Measurements from ENCODE around the gene PALLD.

Gene PALLD

GRCh38 chr4:168537571-168537970 is 40.7 kb downstream of the PALLD start:
- DNase-seq, result no peak
- TF ChIP-seq CTCF (IDR thresholded peaks at IDR 0.05; ENCODE audit: low read depth, low read length), result no peak
- H3K27me3 ChIP-seq (ENCODE audit: insufficient read depth, low read depth, severe bottlenecking), result no peaks in the 10 kb centered on the region
- no peaks in the 10 kb centered on the region for H3K9me3 ChIP-seq (ENCODE audit: severe bottlenecking)
- H3K27ac ChIP-seq, result no peak overlapping the region
- H3K36me3 ChIP-seq, result no peaks in the 10 kb centered on the region
- H3K4me3 ChIP-seq (ENCODE audit: low read depth, low read length), result no peak overlapping the region

- Histone ChIP-seq H3K27ac (no peak overlapping the region), H3K36me3 (no peaks in the 10 kb centered on the region), H3K27me3 (ENCODE audit: insufficient read depth, low read depth, severe bottlenecking) (no peaks in the 10 kb centered on the region), H3K9me3 (ENCODE audit: severe bottlenecking) (no peaks in the 10 kb centered on the region), H3K4me3 (ENCODE audit: low read depth, low read length) (no peak overlapping the region)
- DNase-seq, result peak; percentile 49
- no peak for TF ChIP-seq CTCF (IDR thresholded peaks at IDR 0.05; ENCODE audit: low read depth, low read length)
Measured at GRCh38 chr4:168538632-168539031, 41.8 kb downstream of the PALLD start.

- Histone ChIP-seq H3K27ac (no peak overlapping the region), H3K9me3 (ENCODE audit: severe bottlenecking) (no peaks in the 10 kb centered on the region)
- DNase-seq, result peak; percentile 44
Measured at GRCh38 chr4:168540086-168540485, 43.2 kb downstream of the PALLD start.

GRCh38 chr4:168540503-168541265 is 43.8 kb downstream of the PALLD start:
- Histone ChIP-seq H3K4me3 (ENCODE audit: low read depth, low read length) (no peak overlapping the region), H3K9me3 (ENCODE audit: severe bottlenecking) (no peaks in the 10 kb centered on the region), H3K27me3 (ENCODE audit: insufficient read depth, low read depth, severe bottlenecking) (no peaks in the 10 kb centered on the region), H3K27ac (no peak overlapping the region), H3K36me3 (no peaks in the 10 kb centered on the region)
- no peak for TF ChIP-seq CTCF (IDR thresholded peaks at IDR 0.05; ENCODE audit: low read depth, low read length)
- DNase-seq, result no peak

More at GRCh38 chr4:168540086-168540485, 43.2 kb downstream of the PALLD start:
- Histone ChIP-seq H3K27me3 (ENCODE audit: insufficient read depth, low read depth, severe bottlenecking) (no peaks in the 10 kb centered on the region), H3K4me3 (ENCODE audit: low read depth, low read length) (no peak overlapping the region), H3K36me3 (no peaks in the 10 kb centered on the region)
- no peak for TF ChIP-seq CTCF (IDR thresholded peaks at IDR 0.05; ENCODE audit: low read depth, low read length)

GRCh38 chr4:168541266-168541953 is 44.6 kb downstream of the PALLD start:
- TF ChIP-seq CTCF (IDR thresholded peaks at IDR 0.05; ENCODE audit: low read depth, low read length), result no peak
- Histone ChIP-seq H3K27me3 (ENCODE audit: insufficient read depth, low read depth, severe bottlenecking) (no peaks in the 10 kb centered on the region), H3K36me3 (no peaks in the 10 kb centered on the region), H3K27ac (no peak overlapping the region), H3K9me3 (ENCODE audit: severe bottlenecking) (no peaks in the 10 kb centered on the region), H3K4me3 (ENCODE audit: low read depth, low read length) (no peak overlapping the region)
- DNase-seq, result no peak

All from WERI-Rb-1 (cell line).